Neural cell (in vitro differentiated cells): ENCODE measurements around the gene DOK7. TPM values are rescaled to one million over a fixed set of nuclear protein-coding genes. Genes with fewer than 3 reads are reported as not detected.

Source experiments
- H2AFZ ChIP-seq: fragments of 200-600, 300-800 bp; sonication (generic), shearing (Covaris generic); 2 replicates; pipeline ENCODE4 v1.6.0; 2014; ENCODE audit warnings: low read depth, mild to moderate bottlenecking, antibody characterized with exemption, low read length, moderate library complexity
- H3F3A ChIP-seq: fragments of 200-600 bp; shearing (Covaris generic); 2 replicates; pipeline ENCODE4 v1.6.1; 2016; ENCODE audit warnings: mild to moderate bottlenecking, moderate library complexity, mixed read lengths, antibody characterized with exemption, low read length; ENCODE audit not compliant: insufficient read depth, poor library complexity, severe bottlenecking
- H3K27ac ChIP-seq: fragments of 200-600, 300-800 bp; sonication (generic), shearing (Covaris generic); 2 replicates; pipeline ENCODE4 v1.5.1; 2014; ENCODE audit warnings: mild to moderate bottlenecking, low read length, moderate library complexity
- H3K27me3 ChIP-seq: fragments of 300-800, 200-600 bp; sonication (generic), shearing (Covaris generic); 2 replicates; pipeline ENCODE4 v1.6.0; 2014; ENCODE audit warnings: mild to moderate bottlenecking, low read depth, low read length, moderate library complexity; ENCODE audit not compliant: insufficient read depth
- H3K36me3 ChIP-seq: fragments of 300-800, 200-600 bp; sonication (generic), shearing (Covaris generic); 2 replicates; pipeline ENCODE4 v1.5.1; 2014; ENCODE audit warnings: mild to moderate bottlenecking, antibody characterized with exemption, low read length, moderate library complexity; ENCODE audit not compliant: insufficient read depth
- H3K4me2 ChIP-seq: fragments of 300-800, 200-600 bp; sonication (generic), shearing (Covaris generic); 2 replicates; pipeline ENCODE4 v1.6.0; 2014; ENCODE audit warnings: mild to moderate bottlenecking, low read length
- H3K4me3 ChIP-seq: fragments of 300-800, 200-600 bp; sonication (generic), shearing (Covaris generic); 2 replicates; pipeline ENCODE4 v1.5.1; 2014; ENCODE audit warnings: mild to moderate bottlenecking, low read length, moderate library complexity
- H3K79me2 ChIP-seq: fragments of 200-600 bp; shearing (Covaris generic); replicated peaks from 2 replicates; pipeline ENCODE4 v1.6.0; 2014; ENCODE audit warnings: mild to moderate bottlenecking, low read length, moderate library complexity; ENCODE audit not compliant: insufficient read depth
- H3K9ac ChIP-seq: fragments of 300-800, 200-600 bp; sonication (generic), shearing (Covaris generic); 2 replicates; pipeline ENCODE4 v1.6.1; 2016; ENCODE audit warnings: mild to moderate bottlenecking, low read length, mixed read lengths
- H3K9me2 ChIP-seq: fragments of 200-600 bp; shearing (Covaris generic); 2 replicates; pipeline ENCODE4 v1.6.1; 2016; ENCODE audit warnings: mild to moderate bottlenecking, low read length, mixed read lengths; ENCODE audit not compliant: insufficient read depth
- H3K9me3 ChIP-seq: fragments of 200-600, 300-800 bp; sonication (generic), shearing (Covaris generic); 2 replicates; pipeline ENCODE4 v1.6.1; 2016; ENCODE audit warnings: mild to moderate bottlenecking, mixed run types, low read length, moderate library complexity, mixed read lengths
- H4K20me1 ChIP-seq: fragments of 200-600 bp; shearing (Covaris generic); 2 replicates; pipeline ENCODE4 v1.6.1; 2016; ENCODE audit warnings: mild to moderate bottlenecking, mixed run types; ENCODE audit not compliant: insufficient read depth
- EP300 ChIP-seq: fragments of 450-650 bp; conservative IDR thresholded peaks from 2 replicates; pipeline ENCODE4 v1.6.1; 2014; ENCODE audit warnings: antibody characterized with exemption, mild to moderate bottlenecking, moderate library complexity; ENCODE audit not compliant: poor library complexity, severe bottlenecking
- EZH2 ChIP-seq: fragments of 200-600, 300-800 bp; shearing (Covaris generic), sonication (generic); IDR thresholded peaks from 2 replicates; pipeline ENCODE4 v1.6.1; 2014; ENCODE audit warnings: antibody characterized with exemption, low read length, borderline replicate concordance, mild to moderate bottlenecking; ENCODE audit not compliant: insufficient read depth, poor library complexity, severe bottlenecking
- MXI1 ChIP-seq: fragments of 450-650 bp; conservative IDR thresholded peaks from 2 replicates; pipeline ENCODE4 v1.6.1; 2014; ENCODE audit warnings: antibody characterized with exemption, mild to moderate bottlenecking; ENCODE audit not compliant: poor library complexity, severe bottlenecking
- POLR2AphosphoS5 ChIP-seq: IDR thresholded peaks from 2 replicates; pipeline ENCODE4 v1.6.1; 2012
- RAD21 ChIP-seq: fragments of 450-650 bp; conservative IDR thresholded peaks from 2 replicates; pipeline ENCODE4 v1.6.1; 2014; ENCODE audit warnings: antibody characterized with exemption, mild to moderate bottlenecking, moderate library complexity
- SMC3 ChIP-seq: fragments of 450-650 bp; conservative IDR thresholded peaks from 2 replicates; pipeline ENCODE4 v1.6.1; 2014; ENCODE audit warnings: antibody characterized with exemption, mild to moderate bottlenecking, moderate library complexity; ENCODE audit not compliant: poor library complexity
- TAF1 ChIP-seq: IDR thresholded peaks from 2 replicates; pipeline ENCODE4 v1.6.1; 2012; ENCODE audit warnings: low read depth
- polyA plus RNA-seq: library from polyadenylated mRNA; depleted of rRNA; stranded (reverse); fragments of >200 nt; gene quantifications from 2 replicates; pipeline ENCODE4 v1.2.3, GENCODE V29; 2014
- TF ChIP-seq, protein P1 (sequence below): fragments of 450-650 bp; IDR thresholded peaks from 2 replicates; pipeline ENCODE4 v1.5.1; 2014; ENCODE audit warnings: antibody characterized with exemption, mild to moderate bottlenecking, moderate library complexity; ENCODE audit not compliant: poor library complexity, severe bottlenecking
- TF ChIP-seq, protein P2 (sequence below): IDR thresholded peaks from 2 replicates; pipeline ENCODE4 v1.6.1; 2012; ENCODE audit warnings: borderline replicate concordance

Gene DOK7
- polyA plus RNA-seq, 1 donor from 2014 or later, result 0.66 TPM

DNA sequence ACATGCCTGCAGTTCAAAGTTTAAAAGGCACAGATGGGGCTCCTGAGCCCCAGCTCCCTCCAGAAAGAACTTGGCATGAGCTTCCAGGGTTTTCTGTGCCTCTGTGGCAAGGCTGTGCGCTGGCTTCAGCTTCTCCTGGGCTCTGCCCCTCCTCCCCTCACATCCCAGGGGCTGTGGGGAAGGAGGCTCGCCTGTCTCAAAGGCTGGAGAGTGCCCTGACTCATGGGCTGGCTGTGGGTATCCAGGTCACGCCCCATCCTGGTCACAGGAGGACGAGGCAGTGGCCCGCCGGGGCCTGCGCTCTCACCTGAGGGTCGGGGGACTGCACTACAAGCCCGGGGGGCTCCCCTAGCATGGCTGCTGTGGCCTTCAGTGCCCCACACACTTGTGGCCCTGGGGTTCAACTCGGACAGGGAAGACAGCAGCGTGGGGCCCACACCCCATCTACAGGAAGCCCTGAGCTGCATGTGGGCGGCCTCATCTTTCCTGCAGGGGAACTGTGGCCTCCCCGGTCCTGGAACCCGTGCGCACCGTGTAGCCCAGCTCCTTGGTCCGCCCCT, 51.2 kb downstream of the DOK7 start:
- Histone ChIP-seq H3K9ac (no peak overlapping the region), H3K27ac (no peak overlapping the region), H3F3A (no peaks in the 10 kb centered on the region), H3K36me3 (no peaks in the 10 kb centered on the region), H4K20me1 (no peaks in the 10 kb centered on the region), H3K9me3 (no peaks in the 10 kb centered on the region), H3K4me3 (no peak overlapping the region), H3K4me2 (no peak overlapping the region), H3K27me3 (no peaks in the 10 kb centered on the region), H3K79me2 (no peaks in the 10 kb centered on the region), H3K9me2 (no peaks in the 10 kb centered on the region), H2AFZ (no peak overlapping the region)
- TF ChIP-seq TAF1, result no peak
- no peak for TF ChIP-seq MXI1
- TF ChIP-seq, protein P1, sequence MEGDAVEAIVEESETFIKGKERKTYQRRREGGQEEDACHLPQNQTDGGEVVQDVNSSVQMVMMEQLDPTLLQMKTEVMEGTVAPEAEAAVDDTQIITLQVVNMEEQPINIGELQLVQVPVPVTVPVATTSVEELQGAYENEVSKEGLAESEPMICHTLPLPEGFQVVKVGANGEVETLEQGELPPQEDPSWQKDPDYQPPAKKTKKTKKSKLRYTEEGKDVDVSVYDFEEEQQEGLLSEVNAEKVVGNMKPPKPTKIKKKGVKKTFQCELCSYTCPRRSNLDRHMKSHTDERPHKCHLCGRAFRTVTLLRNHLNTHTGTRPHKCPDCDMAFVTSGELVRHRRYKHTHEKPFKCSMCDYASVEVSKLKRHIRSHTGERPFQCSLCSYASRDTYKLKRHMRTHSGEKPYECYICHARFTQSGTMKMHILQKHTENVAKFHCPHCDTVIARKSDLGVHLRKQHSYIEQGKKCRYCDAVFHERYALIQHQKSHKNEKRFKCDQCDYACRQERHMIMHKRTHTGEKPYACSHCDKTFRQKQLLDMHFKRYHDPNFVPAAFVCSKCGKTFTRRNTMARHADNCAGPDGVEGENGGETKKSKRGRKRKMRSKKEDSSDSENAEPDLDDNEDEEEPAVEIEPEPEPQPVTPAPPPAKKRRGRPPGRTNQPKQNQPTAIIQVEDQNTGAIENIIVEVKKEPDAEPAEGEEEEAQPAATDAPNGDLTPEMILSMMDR, result no peak
- no peak for TF ChIP-seq EZH2
- TF ChIP-seq RAD21, result no peak
- no peak for TF ChIP-seq SMC3
- no peak for TF ChIP-seq EP300
- no peak for TF ChIP-seq POLR2AphosphoS5
- TF ChIP-seq, protein P2, sequence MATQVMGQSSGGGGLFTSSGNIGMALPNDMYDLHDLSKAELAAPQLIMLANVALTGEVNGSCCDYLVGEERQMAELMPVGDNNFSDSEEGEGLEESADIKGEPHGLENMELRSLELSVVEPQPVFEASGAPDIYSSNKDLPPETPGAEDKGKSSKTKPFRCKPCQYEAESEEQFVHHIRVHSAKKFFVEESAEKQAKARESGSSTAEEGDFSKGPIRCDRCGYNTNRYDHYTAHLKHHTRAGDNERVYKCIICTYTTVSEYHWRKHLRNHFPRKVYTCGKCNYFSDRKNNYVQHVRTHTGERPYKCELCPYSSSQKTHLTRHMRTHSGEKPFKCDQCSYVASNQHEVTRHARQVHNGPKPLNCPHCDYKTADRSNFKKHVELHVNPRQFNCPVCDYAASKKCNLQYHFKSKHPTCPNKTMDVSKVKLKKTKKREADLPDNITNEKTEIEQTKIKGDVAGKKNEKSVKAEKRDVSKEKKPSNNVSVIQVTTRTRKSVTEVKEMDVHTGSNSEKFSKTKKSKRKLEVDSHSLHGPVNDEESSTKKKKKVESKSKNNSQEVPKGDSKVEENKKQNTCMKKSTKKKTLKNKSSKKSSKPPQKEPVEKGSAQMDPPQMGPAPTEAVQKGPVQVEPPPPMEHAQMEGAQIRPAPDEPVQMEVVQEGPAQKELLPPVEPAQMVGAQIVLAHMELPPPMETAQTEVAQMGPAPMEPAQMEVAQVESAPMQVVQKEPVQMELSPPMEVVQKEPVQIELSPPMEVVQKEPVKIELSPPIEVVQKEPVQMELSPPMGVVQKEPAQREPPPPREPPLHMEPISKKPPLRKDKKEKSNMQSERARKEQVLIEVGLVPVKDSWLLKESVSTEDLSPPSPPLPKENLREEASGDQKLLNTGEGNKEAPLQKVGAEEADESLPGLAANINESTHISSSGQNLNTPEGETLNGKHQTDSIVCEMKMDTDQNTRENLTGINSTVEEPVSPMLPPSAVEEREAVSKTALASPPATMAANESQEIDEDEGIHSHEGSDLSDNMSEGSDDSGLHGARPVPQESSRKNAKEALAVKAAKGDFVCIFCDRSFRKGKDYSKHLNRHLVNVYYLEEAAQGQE, result no peak

DNA sequence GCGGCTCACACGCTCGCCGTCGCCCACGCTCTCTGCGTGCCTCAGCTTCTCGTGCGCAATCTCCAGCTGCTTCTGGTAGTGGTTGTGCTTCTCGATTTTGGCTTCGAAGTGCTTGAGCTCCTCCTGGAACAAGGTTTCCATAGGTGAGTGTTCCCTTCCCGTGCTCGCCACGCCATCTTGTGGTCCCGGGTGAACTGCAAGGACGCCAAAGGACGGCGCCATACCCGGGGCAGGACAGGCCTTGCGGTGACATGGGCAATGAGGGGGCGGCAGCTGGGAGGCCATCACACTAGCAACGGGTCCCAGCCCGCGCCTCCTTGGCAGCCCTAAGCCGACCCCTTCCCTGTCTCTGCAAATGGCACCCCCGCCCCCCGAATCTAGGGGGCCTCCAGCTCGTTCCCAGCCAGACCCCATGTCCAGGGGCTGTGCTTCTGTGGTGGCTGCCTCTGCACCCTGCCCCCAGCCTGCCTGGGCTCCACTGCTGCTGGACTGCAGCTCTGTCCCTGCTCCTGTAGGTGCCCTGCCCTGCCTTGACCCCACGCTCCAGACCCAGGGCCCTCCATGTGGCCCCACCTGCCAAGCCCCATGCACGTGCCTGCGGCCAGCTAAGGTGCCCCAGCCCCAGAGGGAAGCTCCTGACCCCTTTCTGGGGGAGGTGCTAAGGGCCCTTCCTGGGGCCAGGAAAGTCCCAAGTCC, 51.8 kb downstream of the DOK7 start:
- Histone ChIP-seq H3K9me3 (no peaks in the 10 kb centered on the region), H3K27ac (no peak overlapping the region), H3K36me3 (no peaks in the 10 kb centered on the region), H3K79me2 (no peaks in the 10 kb centered on the region), H3K4me2 (no peak overlapping the region), H3K4me3 (no peak overlapping the region), H3K9ac (no peak overlapping the region), H3F3A (no peaks in the 10 kb centered on the region), H3K27me3 (no peaks in the 10 kb centered on the region), H2AFZ (no peak overlapping the region), H4K20me1 (no peaks in the 10 kb centered on the region), H3K9me2 (no peaks in the 10 kb centered on the region)
- TF ChIP-seq RAD21 (peak; percentile 57), SMC3 (peak; percentile 65), POLR2AphosphoS5 (no peak), MXI1 (no peak), EZH2 (no peak), EP300 (no peak), TAF1 (no peak)
- TF ChIP-seq, protein P1, result peak; percentile 57
- TF ChIP-seq, protein P2, result no peak
